ENCODE results near the gene OR10H1.
"Not testable (repeated sequence)": the region's sequence is repeated elsewhere in the genome, so short reads cannot be mapped to it uniquely, and the experiment has no call there.

Gene OR10H1

GRCh38 chr19:15828121-15828610, 12.7 kb upstream of the OR10H1 start:
- DNase-seq = no peak

GRCh38 chr19:15825753-15826152, 10.3 kb upstream of the OR10H1 start:
- no peak for DNase-seq

- DNase-seq = no peak
Measured at GRCh38 chr19:15820646-15821045, 5.2 kb upstream of the OR10H1 start.

GRCh38 chr19:15813916-15814315, 1.5 kb downstream of the OR10H1 start:
- DNase-seq = no peak

- DNase-seq = no peak
Measured at GRCh38 chr19:15812060-15812722, 3.3 kb downstream of the OR10H1 start.

- no peak for DNase-seq
Measured at GRCh38 chr19:15811476-15811875, 4.0 kb downstream of the OR10H1 start.

GRCh38 chr19:15810335-15810734, 5.1 kb downstream of the OR10H1 start:
- DNase-seq = no peak

GRCh38 chr19:15794279-15794678, 21.2 kb downstream of the OR10H1 start:
- DNase-seq = not testable (repeated sequence)

GRCh38 chr19:15790096-15790495, 25.4 kb downstream of the OR10H1 start:
- DNase-seq = peak; percentile 6

- no peak for DNase-seq
Measured at GRCh38 chr19:15788594-15789270, 26.7 kb downstream of the OR10H1 start.

GRCh38 chr19:15787611-15788155, 27.8 kb downstream of the OR10H1 start, which contains the start of gene OR10H5:
TSS of gene OR10H5 (plus strand) at chr19:15787661. CDS start at chr19:15794049, 6,388 bp downstream.
- no peak for DNase-seq

- not testable (repeated sequence) for DNase-seq
Measured at GRCh38 chr19:15782896-15783295, 32.6 kb downstream of the OR10H1 start.

- no peak for DNase-seq
Measured at GRCh38 chr19:15782211-15782610, 33.3 kb downstream of the OR10H1 start.

GRCh38 chr19:15781661-15782060, 33.8 kb downstream of the OR10H1 start:
- no peak for DNase-seq

- DNase-seq = no peak
Measured at GRCh38 chr19:15780610-15781418, 34.6 kb downstream of the OR10H1 start.

- DNase-seq = no peak
Measured at GRCh38 chr19:15779756-15780476, 35.5 kb downstream of the OR10H1 start.

- no peak for DNase-seq
Measured at GRCh38 chr19:15776991-15777970, 38.2 kb downstream of the OR10H1 start.

GRCh38 chr19:15776264-15776663, 39.2 kb downstream of the OR10H1 start:
- no peak for DNase-seq

- DNase-seq = no peak
Measured at GRCh38 chr19:15775249-15775648, 40.2 kb downstream of the OR10H1 start.

- DNase-seq = not testable (repeated sequence)
Measured at GRCh38 chr19:15774159-15774558, 41.3 kb downstream of the OR10H1 start.

- no peak for DNase-seq
Measured at GRCh38 chr19:15769586-15769985, 45.9 kb downstream of the OR10H1 start.

All from SHP77 treated with DMSO at 0.1 percent for 48 hours (cell line).